GM12801 (cell line): ENCODE results near the gene GRIK4.

Source experiments
- TF ChIP-seq, protein P1 (sequence below): IDR thresholded peaks from one replicate; pipeline ENCODE4 v1.5.1; 2011; ENCODE audit warnings: control low read depth; ENCODE audit not compliant: insufficient read length; ENCODE audit errors: extremely low read depth

GRIK4 gene

DNA sequence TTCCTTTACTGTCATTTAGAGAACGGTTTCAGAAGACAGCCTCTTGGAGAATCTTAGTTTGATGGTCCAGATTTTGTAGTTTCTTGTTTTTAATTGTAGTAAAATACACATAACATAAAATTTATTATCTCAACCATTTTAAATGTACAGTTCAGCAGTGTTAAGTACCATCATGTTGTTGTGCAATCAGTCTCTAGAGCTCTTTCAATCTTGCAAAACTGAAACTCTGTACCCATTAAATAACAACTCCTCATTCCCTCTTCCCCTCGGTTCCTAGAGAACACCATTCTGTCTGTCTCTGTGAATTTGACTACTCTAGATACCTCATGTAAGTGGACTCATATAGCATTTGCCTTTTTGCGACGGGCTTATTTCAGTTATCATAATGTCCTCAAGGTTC is 69.8 kb downstream of the GRIK4 start:
- TF ChIP-seq, protein P1, sequence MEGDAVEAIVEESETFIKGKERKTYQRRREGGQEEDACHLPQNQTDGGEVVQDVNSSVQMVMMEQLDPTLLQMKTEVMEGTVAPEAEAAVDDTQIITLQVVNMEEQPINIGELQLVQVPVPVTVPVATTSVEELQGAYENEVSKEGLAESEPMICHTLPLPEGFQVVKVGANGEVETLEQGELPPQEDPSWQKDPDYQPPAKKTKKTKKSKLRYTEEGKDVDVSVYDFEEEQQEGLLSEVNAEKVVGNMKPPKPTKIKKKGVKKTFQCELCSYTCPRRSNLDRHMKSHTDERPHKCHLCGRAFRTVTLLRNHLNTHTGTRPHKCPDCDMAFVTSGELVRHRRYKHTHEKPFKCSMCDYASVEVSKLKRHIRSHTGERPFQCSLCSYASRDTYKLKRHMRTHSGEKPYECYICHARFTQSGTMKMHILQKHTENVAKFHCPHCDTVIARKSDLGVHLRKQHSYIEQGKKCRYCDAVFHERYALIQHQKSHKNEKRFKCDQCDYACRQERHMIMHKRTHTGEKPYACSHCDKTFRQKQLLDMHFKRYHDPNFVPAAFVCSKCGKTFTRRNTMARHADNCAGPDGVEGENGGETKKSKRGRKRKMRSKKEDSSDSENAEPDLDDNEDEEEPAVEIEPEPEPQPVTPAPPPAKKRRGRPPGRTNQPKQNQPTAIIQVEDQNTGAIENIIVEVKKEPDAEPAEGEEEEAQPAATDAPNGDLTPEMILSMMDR, result no peak

DNA sequence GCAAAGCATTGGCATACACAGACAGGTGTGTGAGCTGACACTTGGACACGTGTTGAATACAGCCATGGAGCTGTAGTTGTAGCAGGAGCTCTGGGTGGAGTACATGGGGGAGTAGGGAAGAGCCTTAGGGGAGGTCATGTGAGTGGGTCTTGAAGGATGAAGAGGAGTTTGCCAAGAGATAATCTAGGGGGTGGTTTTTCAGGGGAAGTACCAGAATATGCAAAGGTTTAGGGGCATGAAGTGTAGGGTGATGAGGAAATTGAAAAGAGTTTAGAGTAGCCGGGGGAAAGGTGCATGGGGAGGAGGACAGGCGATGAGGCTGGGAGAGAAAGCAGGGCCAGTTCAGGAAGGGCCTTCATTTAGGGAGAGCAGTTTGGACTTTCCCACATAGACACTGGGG is 74.5 kb downstream of the GRIK4 start:
- TF ChIP-seq, protein P1, result no peak

DNA sequence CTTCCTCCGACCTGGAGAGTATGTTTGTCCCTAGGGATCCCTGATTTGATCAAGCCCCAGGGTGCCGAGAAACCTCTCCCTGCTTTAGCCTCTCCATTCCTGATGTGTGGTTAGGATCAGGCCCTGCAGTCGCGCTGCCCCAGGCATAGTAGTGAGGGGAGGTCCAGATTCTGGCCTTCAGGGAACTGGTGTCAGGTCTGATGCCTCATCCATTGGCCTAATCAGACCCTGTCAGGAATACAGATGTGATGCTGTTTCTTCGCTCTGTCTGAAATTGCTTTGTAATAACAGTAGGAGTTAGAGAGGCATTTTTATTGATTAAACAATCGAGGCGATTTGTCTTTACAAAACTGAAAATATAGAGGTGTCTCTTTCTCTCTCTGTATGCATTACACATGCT is 75.2 kb downstream of the GRIK4 start:
- TF ChIP-seq, protein P1, result no peak

DNA sequence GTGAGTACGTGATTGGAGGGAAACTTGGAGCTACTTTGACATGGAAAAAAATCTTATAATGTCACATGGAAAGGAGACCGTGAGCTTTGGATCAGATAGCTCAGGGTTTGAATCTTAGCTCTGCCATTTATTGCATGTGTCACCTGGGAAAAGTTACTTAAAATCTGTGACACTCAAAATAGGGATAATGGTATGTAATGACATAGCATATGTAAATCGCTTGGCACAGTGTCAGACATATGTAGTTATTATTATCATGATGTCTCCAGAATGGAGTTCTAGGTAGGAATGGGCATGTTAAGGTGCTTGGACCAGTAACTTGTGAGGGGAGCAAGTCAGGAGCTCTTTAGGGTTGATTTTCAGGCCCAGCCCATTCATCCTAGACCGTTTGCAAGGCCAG is 75.8 kb downstream of the GRIK4 start:
- TF ChIP-seq, protein P1, result no peak

DNA sequence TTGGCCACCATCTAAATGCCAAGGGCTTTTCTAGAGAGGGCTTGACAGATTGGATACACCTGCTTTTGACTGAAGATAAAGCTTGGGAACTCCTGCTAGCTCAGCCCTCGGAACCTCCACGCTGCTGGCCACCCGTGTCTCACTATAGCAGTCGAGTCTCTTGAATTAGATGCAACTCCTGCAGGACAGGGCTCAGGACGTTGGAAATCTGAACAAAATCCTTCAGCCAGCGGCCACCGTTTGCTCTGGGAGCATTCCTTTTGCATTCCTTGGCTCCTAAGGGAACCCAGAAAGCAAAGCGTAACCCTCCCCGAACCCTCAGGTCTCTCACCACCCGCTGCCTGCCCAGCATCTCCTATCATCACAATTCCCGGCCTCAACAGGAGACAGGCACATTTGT is 77.8 kb downstream of the GRIK4 start:
- TF ChIP-seq, protein P1, result no peak

DNA sequence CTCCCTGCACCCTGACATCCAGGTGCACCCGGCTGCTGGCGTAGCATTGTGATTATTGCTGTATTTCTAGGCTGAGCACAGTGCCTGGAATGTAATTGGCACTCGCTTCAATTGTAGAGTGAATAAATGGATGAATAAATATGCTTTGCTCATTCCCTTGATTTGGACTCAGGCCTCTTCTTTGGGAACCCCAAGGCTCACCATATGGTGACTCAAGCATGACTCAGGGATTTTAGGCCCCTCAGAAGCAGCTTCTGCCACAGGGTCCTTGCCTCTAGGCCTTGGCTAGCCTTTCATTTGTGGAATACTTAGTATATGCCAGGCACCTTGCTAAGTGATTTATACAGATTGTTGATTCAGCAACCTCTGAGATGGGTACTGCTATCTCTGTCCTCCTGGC is 78.9 kb downstream of the GRIK4 start:
- TF ChIP-seq, protein P1, result no peak

DNA sequence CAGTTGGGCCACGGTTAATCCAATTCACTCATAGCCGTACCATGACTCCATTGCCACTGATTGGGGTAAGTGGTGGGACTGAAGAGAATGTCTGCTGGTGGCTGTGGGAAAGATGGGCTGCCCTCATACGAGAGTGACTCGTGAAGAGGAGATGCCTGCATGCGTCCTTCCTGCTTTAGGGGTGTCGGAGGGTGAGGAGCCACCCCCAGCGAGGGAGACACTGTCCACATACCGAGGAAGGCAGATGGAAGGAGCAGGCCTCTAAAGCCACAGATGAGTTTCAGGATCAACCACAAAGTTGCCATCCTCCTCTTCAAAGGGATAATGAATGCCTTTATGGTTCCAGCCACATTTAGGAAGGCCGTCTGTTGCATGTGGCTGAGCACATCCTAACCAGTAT is 83.2 kb downstream of the GRIK4 start:
- TF ChIP-seq, protein P1, result no peak

DNA sequence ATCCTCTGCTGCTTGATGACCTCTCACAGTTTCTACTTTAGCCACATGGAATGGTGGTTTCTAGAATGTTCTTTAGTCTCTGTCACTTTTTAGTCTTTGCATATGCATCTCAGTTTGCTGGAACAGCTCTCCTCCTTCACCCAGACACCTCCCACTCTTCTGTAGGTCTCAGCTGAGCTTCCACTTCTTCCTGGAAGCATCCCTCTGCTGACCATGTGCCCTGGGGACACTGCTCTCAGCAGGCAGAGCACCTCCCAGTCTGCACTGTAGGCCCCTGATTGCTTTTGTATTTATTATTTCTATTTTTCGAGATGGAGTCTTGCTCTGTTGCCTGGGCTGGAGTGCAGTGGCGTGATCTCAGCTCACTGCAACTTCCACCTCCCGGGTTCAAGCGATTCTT is 84.0 kb downstream of the GRIK4 start:
- TF ChIP-seq, protein P1, result no peak
